RWPE2 (cell line): ENCODE data around the gene SAMMSON.

Source experiments
- ATAC-seq: fragments of 200-7000 bp; cut with Tn5 transposase; 3 replicates; pipeline ENCODE4 v1.9.1; 2021; ENCODE audit warnings: low read depth
- DNase-seq: peaks from one replicate; pipeline ENCODE4 v3.0.0-alpha.2; 2020; ENCODE audit warnings: low spot score
- H3K27ac ChIP-seq: fragments of 450-650 bp; 2 replicates; pipeline ENCODE4 v1.5.1; 2017; ENCODE audit warnings: mild to moderate bottlenecking; ENCODE audit not compliant: poor library complexity, severe bottlenecking
- H3K27me3 ChIP-seq: fragments of 250-450 bp; sonication (Bioruptor Pico); 2 replicates; pipeline ENCODE4 v1.5.1; 2021; ENCODE audit warnings: mild to moderate bottlenecking, moderate library complexity; ENCODE audit not compliant: insufficient read depth, poor library complexity, severe bottlenecking
- H3K36me3 ChIP-seq: fragments of 250-450 bp; sonication (Bioruptor Pico); 2 replicates; pipeline ENCODE4 v1.5.1; 2020; ENCODE audit warnings: low read depth, mild to moderate bottlenecking, moderate library complexity
- H3K4me1 ChIP-seq: fragments of 250-450 bp; sonication (Bioruptor Pico); 2 replicates; pipeline ENCODE4 v1.5.1; 2021; ENCODE audit warnings: mild to moderate bottlenecking, moderate library complexity; ENCODE audit not compliant: insufficient read depth, poor library complexity, severe bottlenecking
- H3K4me3 ChIP-seq: fragments of 250-450 bp; sonication (Bioruptor Pico); 2 replicates; pipeline ENCODE4 v1.5.1; 2021; ENCODE audit warnings: mild to moderate bottlenecking, moderate library complexity; ENCODE audit not compliant: severe bottlenecking
- H3K9me3 ChIP-seq: fragments of 250-450 bp; sonication (Bioruptor Pico); 2 replicates; pipeline ENCODE4 v1.5.1; 2021; ENCODE audit warnings: mild to moderate bottlenecking, moderate library complexity; ENCODE audit not compliant: severe bottlenecking
- TF ChIP-seq, protein P1 (sequence below): fragments of 450-650 bp; IDR thresholded peaks from one replicate; pipeline ENCODE4 v1.5.1; 2017; ENCODE audit warnings: mild to moderate bottlenecking, moderate library complexity; ENCODE audit not compliant: poor library complexity, severe bottlenecking

The SAMMSON gene

DNA sequence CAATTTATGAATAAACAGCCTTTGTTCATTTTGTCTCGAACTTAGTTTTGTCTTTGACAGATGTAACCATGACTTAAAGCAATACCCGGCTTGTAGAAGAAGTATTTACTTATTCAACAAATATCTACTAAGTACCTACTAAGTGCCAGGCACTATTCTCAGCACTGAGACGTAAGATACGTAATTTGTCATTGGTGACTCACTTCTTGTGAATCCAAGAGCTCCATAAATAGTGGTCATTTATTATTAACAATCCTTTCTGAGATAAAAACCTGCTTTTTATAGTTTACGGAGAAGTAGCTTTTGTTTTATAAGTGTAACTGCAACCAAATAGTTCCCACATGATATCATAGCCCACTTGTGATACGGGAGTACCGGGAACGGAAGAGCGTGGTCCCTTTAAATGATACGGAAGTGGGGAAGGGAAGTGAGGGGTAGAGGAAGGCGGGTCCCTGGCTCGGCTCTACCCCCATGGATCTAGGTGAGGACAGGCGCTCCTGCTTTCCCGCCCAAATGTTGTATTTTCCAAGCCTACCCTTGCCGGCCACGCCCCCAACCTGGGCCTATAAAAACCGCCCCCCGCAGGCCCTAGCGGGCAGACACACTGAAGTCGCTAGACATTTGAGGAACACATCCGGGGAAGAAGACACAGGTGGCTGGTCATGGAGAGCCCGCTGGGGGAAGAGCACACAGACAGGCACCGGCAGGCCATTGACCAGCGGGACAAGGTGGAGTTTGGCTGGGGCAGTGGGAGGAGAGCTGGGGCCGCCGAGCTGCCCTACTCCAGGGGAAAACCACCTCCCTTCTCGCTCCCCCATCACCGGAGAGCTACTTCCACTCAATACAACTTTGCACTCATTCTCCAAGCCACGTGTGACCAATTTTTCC lies at the start of gene SAMMSON:
Gene SAMMSON (plus strand): TSS at position 594 of the 888 bp plus-strand sequence.
- ATAC-seq: no peak
- Histone ChIP-seq H3K4me1 (no peaks in the 10 kb centered on the region), H3K27ac (no peak within 1 kb of the TSS), H3K4me3 (no peak within 1 kb of the TSS), H3K27me3 (no peaks in the 10 kb centered on the region), H3K9me3 (no peaks in the 10 kb centered on the region), H3K36me3 (no peaks in the 10 kb centered on the region)
- TF ChIP-seq, protein P1, sequence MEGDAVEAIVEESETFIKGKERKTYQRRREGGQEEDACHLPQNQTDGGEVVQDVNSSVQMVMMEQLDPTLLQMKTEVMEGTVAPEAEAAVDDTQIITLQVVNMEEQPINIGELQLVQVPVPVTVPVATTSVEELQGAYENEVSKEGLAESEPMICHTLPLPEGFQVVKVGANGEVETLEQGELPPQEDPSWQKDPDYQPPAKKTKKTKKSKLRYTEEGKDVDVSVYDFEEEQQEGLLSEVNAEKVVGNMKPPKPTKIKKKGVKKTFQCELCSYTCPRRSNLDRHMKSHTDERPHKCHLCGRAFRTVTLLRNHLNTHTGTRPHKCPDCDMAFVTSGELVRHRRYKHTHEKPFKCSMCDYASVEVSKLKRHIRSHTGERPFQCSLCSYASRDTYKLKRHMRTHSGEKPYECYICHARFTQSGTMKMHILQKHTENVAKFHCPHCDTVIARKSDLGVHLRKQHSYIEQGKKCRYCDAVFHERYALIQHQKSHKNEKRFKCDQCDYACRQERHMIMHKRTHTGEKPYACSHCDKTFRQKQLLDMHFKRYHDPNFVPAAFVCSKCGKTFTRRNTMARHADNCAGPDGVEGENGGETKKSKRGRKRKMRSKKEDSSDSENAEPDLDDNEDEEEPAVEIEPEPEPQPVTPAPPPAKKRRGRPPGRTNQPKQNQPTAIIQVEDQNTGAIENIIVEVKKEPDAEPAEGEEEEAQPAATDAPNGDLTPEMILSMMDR: no peak
- DNase-seq: no peak

DNA sequence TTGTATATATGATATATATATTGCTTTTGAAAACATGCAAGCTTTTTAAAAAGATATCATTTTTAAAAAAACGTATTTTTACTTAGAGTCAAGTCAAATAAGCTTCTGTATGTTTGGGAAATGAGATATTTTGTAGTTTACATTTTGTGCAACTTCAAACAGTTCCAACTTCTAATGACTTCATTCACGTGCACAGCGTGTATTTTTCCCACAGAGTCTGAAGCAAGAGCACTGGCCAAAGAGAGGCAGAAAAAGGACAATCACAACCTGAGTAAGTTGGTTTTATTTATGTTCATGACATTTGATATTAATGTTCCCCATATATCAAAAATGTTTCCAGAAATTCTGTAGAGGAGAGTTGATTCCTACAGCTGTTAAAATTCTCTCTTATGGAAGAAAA lies 47.9 kb upstream of the SAMMSON start:
- DNase-seq (no peak), ATAC-seq (no peak)
- H3K27ac ChIP-seq: no peak overlapping the region
- TF ChIP-seq, protein P1: no peak
- H3K36me3 ChIP-seq: no peaks in the 10 kb centered on the region
- H3K27me3 ChIP-seq: no peaks in the 10 kb centered on the region
- no peaks in the 10 kb centered on the region for H3K9me3 ChIP-seq
- H3K4me3 ChIP-seq: no peak overlapping the region
- H3K4me1 ChIP-seq: no peaks in the 10 kb centered on the region

DNA sequence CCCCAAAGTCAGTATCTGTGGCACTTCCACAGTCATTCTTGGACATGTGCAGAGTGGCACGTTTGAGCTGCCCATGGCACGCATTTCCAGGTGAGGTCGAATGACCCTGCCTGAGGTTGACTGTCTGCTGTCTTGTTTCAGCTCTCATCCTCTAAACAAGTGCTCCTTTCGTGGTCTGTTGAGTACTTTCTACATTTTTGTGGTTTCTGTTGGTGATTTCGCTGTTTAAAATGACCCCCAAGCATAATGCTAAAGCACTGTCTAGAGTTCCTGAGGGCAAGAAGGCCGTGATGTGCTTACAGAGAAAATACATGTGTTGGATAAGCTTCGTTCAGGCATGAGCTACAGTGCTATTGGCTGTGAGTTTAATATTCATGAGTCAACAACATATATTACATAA lies 40.0 kb upstream of the SAMMSON start:
- ATAC-seq (no peak), DNase-seq (no peak)
- TF ChIP-seq, protein P1: no peak
- H3K4me1 ChIP-seq: no peaks in the 10 kb centered on the region
- H3K9me3 ChIP-seq: no peaks in the 10 kb centered on the region
- no peak overlapping the region for H3K4me3 ChIP-seq
- H3K36me3 ChIP-seq: no peaks in the 10 kb centered on the region
- no peak overlapping the region for H3K27ac ChIP-seq
- H3K27me3 ChIP-seq: no peaks in the 10 kb centered on the region

DNA sequence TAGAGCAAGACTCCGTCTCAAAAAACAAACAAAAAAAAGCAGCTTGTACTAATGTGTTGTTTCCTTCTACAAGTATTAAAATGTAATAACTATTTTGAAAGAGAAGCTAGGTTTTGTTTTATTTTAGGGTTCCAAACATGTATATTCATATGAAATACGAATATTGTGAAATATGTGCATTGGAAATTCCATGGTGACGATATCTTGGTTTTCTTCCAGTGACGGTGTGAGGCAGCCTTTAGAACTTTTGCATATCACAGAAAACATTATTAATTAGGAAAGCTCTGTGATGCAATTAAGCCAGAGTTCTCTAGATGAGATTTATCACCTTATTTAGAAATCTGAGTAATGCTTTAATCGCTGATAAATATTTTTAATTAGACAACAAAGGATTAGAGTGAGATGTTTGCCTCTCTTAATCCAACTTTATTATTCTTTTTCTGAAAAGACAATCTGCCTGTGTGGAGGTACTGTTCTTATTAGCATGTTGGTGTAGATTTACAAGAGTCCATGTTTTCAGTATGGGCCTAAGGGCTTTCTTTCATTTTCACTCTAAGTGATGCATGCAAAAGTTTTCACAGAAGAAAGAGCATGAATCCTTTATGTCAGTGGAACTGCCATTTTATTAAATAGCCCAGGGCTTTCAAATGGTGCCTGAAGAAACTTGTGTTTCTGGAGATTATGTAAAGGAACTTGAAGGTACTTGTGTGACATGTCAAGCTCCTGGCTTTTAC lies 37.7 kb upstream of the SAMMSON start:
- no peak for DNase-seq
- TF ChIP-seq, protein P1: no peak
- H3K4me1 ChIP-seq: no peaks in the 10 kb centered on the region
- no peaks in the 10 kb centered on the region for H3K9me3 ChIP-seq
- no peak overlapping the region for H3K27ac ChIP-seq
- H3K36me3 ChIP-seq: no peaks in the 10 kb centered on the region
- H3K27me3 ChIP-seq: no peaks in the 10 kb centered on the region
- H3K4me3 ChIP-seq: no peak overlapping the region
- ATAC-seq: no peak
